HG03558 (cell line): ENCODE measurements around the gene PDE4B.
"Not testable (repeated sequence)": the region's sequence is repeated elsewhere in the genome, so short reads cannot be mapped to it uniquely, and the experiment has no call there.

ENCODE experiments used
- ATAC-seq: cut with Tn5 transposase; IDR thresholded peaks from one replicate; pipeline ENCODE4 v1.9.1; 2021; ENCODE audit warnings: moderate number of reproducible peaks; ENCODE audit not compliant: unreplicated experiment; ENCODE audit errors: extremely low read depth

Gene PDE4B

GRCh38 chr1:66033781-66034180, 241.1 kb downstream of the PDE4B start:
- ATAC-seq: no peak

- ATAC-seq: no peak
These were observed 243.0 kb downstream of the PDE4B start for GRCh38 chr1:66035616-66036245.

- ATAC-seq: no peak
These were observed 249.0 kb downstream of the PDE4B start for GRCh38 chr1:66041654-66042053.

GRCh38 chr1:66043186-66043585, 250.5 kb downstream of the PDE4B start:
- no peak for ATAC-seq

GRCh38 chr1:66044912-66045311, 252.2 kb downstream of the PDE4B start:
- no peak for ATAC-seq

GRCh38 chr1:66046415-66046814, 253.7 kb downstream of the PDE4B start:
- ATAC-seq: no peak

- no peak for ATAC-seq
These were observed 255.3 kb downstream of the PDE4B start for GRCh38 chr1:66048011-66048410.

GRCh38 chr1:66050123-66050522, 257.4 kb downstream of the PDE4B start:
- ATAC-seq: no peak

- no peak for ATAC-seq
These were observed 257.9 kb downstream of the PDE4B start for GRCh38 chr1:66050633-66051032.

GRCh38 chr1:66055092-66055491, 262.4 kb downstream of the PDE4B start:
- no peak for ATAC-seq

- not testable (repeated sequence) for ATAC-seq
These were observed 264.8 kb downstream of the PDE4B start for GRCh38 chr1:66057448-66057847.

- ATAC-seq: no peak
These were observed 265.9 kb downstream of the PDE4B start for GRCh38 chr1:66058558-66058957.

GRCh38 chr1:66067219-66067618, 274.5 kb downstream of the PDE4B start:
- not testable (repeated sequence) for ATAC-seq

- ATAC-seq: no peak
These were observed 277.5 kb downstream of the PDE4B start for GRCh38 chr1:66069976-66070876.

GRCh38 chr1:66073388-66073787, 280.7 kb downstream of the PDE4B start:
- no peak for ATAC-seq

- ATAC-seq: no peak
These were observed 281.5 kb downstream of the PDE4B start for GRCh38 chr1:66074147-66074546.

- ATAC-seq: no peak
These were observed 285.7 kb downstream of the PDE4B start for GRCh38 chr1:66078412-66078811.

- ATAC-seq: no peak
These were observed 290.3 kb downstream of the PDE4B start for GRCh38 chr1:66083003-66083402.

- ATAC-seq: no peak
These were observed 291.7 kb downstream of the PDE4B start for GRCh38 chr1:66084442-66084841.

- ATAC-seq: no peak
These were observed 292.9 kb downstream of the PDE4B start for GRCh38 chr1:66085600-66085999.

GRCh38 chr1:66088787-66089186, 296.1 kb downstream of the PDE4B start:
- no peak for ATAC-seq
